OCI-LY3 (cell line): ENCODE measurements around the gene COG1.

Experiments
- H2AFZ ChIP-seq: fragments of 200-600, 300-600 bp; shearing (Covaris generic); 2 replicates; pipeline ENCODE4 v1.6.0; 2014; ENCODE audit warnings: antibody characterized with exemption, low read depth, low read length
- H3K27ac ChIP-seq: fragments of 200-600, 300-600 bp; sonication (generic); 2 replicates; pipeline ENCODE4 v1.5.1; 2014; ENCODE audit warnings: mild to moderate bottlenecking, low read length, moderate library complexity, mixed read lengths
- H3K27me3 ChIP-seq: fragments of 200-600, 300-600 bp; sonication (generic); 2 replicates; pipeline ENCODE4 v1.6.1; 2014; ENCODE audit warnings: low read depth, low read length, mixed read lengths
- H3K36me3 ChIP-seq: fragments of 200-600, 300-600 bp; sonication (generic); replicated peaks from 2 replicates; pipeline ENCODE3; 2014; ENCODE audit warnings: low read depth, low read length, mixed read lengths
- H3K4me1 ChIP-seq: fragments of 300-600, 200-600 bp; sonication (generic); 2 replicates; pipeline ENCODE4 v1.6.1; 2014; ENCODE audit warnings: low read length, mixed read lengths
- H3K4me2 ChIP-seq: fragments of 200-600, 300-600 bp; sonication (generic); 2 replicates; pipeline ENCODE4 v1.6.1; 2014; ENCODE audit warnings: low read length, mixed read lengths
- H3K4me3 ChIP-seq: fragments of 300-600, 200-600 bp; sonication (generic); 2 replicates; pipeline ENCODE4 v1.5.1; 2014; ENCODE audit warnings: antibody characterized with exemption, mild to moderate bottlenecking, low read length, moderate library complexity
- H3K79me2 ChIP-seq: fragments of 300-600, 200-600 bp; shearing (Covaris generic); 2 replicates; pipeline ENCODE4 v1.6.1; 2014; ENCODE audit warnings: mild to moderate bottlenecking, low read length, mixed read lengths
- H3K9ac ChIP-seq: fragments of 300-600, 200-600 bp; shearing (Covaris generic); 2 replicates; pipeline ENCODE4 v1.6.0; 2014; ENCODE audit warnings: mild to moderate bottlenecking, low read length, moderate library complexity
- H3K9me3 ChIP-seq: fragments of 200-600, 300-600 bp; shearing (Covaris generic); 2 replicates; pipeline ENCODE4 v1.6.1; 2014; ENCODE audit warnings: low read length, mixed read lengths; ENCODE audit not compliant: insufficient read depth
- H4K20me1 ChIP-seq: fragments of 200-600, 300-600 bp; sonication (generic); 2 replicates; pipeline ENCODE4 v1.6.1; 2016; ENCODE audit warnings: low read length, mixed read lengths; ENCODE audit not compliant: insufficient read depth
- EZH2phosphoT487 ChIP-seq: fragments of 200-600 bp; shearing (Covaris generic); IDR thresholded peaks from 2 replicates; pipeline ENCODE4 v1.6.1; 2018; ENCODE audit warnings: antibody characterized with exemption, mixed run types, low read depth
- TF ChIP-seq, protein P1 (sequence below): fragments of 200-600, 300-600 bp; sonication (generic); IDR thresholded peaks from 2 replicates; pipeline ENCODE4 v1.5.1; 2014; ENCODE audit warnings: antibody characterized with exemption, low read length, low read depth

Gene COG1

DNA sequence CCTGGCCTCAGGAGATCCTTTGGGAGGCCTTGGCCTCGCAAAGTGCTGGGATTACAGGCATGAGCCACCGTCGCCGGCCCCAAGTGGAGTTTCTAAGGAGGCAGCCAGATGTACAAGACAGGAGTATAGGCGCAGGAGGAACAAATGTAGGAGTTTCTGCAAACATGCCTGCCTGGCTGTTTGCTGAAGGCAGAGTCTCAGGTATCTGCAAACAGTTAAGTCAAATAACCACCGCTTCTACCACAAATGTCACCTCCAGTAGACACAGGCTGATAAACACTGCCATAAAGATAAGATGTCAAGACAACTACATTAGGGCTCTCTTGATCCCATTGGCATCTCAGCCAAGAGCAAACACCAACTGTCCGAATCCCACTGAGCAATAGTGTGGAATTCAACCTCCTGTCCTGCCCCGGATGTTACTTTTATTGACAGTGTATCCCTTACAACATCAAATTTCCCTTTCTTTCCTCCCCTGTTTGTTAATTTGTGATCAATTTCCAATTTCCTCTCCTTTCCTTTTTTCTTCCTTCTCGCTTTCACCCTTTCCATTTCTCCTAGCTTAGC lies 5.6 kb upstream of the COG1 start:
- TF ChIP-seq, protein P1, sequence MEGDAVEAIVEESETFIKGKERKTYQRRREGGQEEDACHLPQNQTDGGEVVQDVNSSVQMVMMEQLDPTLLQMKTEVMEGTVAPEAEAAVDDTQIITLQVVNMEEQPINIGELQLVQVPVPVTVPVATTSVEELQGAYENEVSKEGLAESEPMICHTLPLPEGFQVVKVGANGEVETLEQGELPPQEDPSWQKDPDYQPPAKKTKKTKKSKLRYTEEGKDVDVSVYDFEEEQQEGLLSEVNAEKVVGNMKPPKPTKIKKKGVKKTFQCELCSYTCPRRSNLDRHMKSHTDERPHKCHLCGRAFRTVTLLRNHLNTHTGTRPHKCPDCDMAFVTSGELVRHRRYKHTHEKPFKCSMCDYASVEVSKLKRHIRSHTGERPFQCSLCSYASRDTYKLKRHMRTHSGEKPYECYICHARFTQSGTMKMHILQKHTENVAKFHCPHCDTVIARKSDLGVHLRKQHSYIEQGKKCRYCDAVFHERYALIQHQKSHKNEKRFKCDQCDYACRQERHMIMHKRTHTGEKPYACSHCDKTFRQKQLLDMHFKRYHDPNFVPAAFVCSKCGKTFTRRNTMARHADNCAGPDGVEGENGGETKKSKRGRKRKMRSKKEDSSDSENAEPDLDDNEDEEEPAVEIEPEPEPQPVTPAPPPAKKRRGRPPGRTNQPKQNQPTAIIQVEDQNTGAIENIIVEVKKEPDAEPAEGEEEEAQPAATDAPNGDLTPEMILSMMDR, result no peak
- TF ChIP-seq EZH2phosphoT487, result no peak
- Histone ChIP-seq H3K4me2 (no peak overlapping the region), H3K27ac (no peak overlapping the region), H3K79me2 (peaks cover 4% of the 10 kb centered on the region; the same call in 1 of the 2 replicates), H3K27me3 (no peaks in the 10 kb centered on the region), H2AFZ (no peak overlapping the region), H3K9ac (no peak overlapping the region), H3K4me3 (no peak overlapping the region), H3K36me3 (no peaks in the 10 kb centered on the region), H4K20me1 (no peaks in the 10 kb centered on the region), H3K9me3 (no peaks in the 10 kb centered on the region), H3K4me1 (peaks cover 2% of the 10 kb centered on the region; the same call in 1 of the 2 replicates)

DNA sequence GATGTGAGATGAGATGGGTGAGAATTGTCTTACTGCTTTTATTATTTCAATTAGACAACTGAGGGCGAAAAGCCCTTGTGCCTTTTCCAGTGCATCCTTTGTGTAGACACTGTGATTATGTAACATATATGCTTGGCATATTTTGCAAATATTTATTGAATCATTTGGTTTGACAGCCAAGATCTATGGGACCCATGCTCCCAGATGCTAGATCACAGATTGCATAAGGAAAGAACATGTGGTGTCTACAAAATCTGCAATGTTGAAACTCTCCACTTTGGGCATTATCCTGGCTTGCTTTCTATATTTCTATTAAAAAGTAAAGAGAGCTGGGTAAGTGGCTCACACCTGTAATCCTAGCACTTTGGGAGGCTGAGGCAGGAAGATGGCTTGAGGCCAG lies 4.8 kb upstream of the COG1 start:
- Histone ChIP-seq H2AFZ (no peak overlapping the region), H3K27me3 (no peaks in the 10 kb centered on the region), H3K27ac (no peak overlapping the region), H3K36me3 (no peaks in the 10 kb centered on the region), H3K9me3 (no peaks in the 10 kb centered on the region), H3K4me2 (no peak overlapping the region), H3K4me3 (no peak overlapping the region), H3K4me1 (peaks cover 2% of the 10 kb centered on the region; the same call in 1 of the 2 replicates), H3K9ac (no peak overlapping the region), H4K20me1 (no peaks in the 10 kb centered on the region), H3K79me2 (peaks cover 4% of the 10 kb centered on the region; the same call in 1 of the 2 replicates)
- TF ChIP-seq, protein P1, result no peak
- no peak for TF ChIP-seq EZH2phosphoT487

DNA sequence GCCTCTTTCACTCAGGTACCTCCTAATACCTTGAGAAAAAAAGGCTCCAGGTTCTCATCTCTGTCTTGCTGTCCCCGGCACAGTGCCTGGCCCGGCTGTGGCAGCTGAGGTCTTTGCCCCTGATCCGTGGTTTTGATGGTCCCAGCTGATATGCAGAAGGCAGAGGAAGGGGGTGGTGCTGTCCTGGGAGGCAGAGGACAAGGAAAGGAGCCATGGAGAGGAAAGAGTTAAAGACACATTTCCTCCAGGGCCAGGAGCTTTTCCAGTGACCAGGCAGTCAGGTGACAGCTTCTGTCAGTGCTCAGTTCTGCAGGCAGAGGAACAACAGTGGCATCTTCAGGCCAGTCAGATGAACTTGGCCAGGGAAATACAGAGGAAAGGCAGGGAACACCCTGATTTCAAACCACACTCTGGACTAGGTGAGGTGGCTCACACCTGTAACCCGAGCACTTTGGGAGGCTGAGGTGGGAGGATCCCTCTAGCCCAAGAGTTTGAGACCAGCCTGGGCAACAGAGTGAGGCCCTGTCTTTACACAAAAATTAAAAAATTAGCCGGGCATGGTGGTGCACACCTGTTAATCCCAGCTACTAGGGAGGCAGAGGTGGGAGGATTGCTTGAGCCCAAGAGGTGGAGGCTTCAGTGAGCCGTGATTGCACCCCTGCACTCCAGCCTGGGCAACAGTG lies 3.3 kb upstream of the COG1 start:
- Histone ChIP-seq H3K27me3 (no peaks in the 10 kb centered on the region), H3K4me3 (no peak overlapping the region), H3K9me3 (no peaks in the 10 kb centered on the region), H3K9ac (no peak overlapping the region), H3K27ac (no peak overlapping the region), H3K36me3 (no peaks in the 10 kb centered on the region), H4K20me1 (no peaks in the 10 kb centered on the region), H2AFZ (no peak overlapping the region), H3K4me2 (no peak overlapping the region), H3K4me1 (peaks cover 10% of the 10 kb centered on the region), H3K79me2 (peaks cover 10% of the 10 kb centered on the region)
- TF ChIP-seq EZH2phosphoT487, result no peak
- TF ChIP-seq, protein P1, result peak; percentile 47

DNA sequence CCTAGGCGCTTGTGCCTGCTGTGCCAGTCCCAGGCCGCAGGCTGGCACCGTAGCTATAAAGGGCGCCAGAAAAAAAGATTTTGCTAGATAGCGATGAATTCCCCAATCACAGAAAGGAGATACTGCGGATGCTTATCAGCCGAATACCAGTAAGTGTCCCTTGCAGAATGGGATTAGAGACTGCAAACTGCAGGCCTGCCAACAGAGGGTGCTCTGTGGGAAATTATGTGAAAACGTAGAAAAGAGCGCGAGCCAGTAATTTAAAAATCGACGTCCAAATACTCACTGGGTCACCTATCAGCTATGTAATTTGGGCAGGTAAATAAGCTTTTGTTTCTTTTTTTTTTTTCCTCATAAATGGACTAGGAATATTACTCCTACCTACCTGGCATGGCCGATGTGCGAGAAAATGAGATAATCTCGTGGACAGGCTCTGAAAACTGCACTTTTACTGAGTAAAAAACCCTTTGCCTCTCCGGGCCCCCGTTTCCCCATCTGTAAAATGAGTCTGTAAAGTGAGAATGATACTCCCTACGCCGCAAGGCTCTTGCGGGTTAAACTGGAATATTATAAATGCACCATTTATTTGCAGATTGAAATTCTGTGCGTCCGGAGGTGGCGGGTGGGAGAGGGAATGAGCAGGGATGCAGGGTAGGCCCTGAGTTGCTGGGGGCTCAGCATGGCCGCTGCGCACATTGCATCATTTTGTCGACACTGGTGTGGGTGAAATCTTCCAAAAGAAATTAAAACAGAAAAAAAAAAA lies 1.2 kb upstream of the COG1 start:
- H3K27ac ChIP-seq, result peak overlapping the region; percentile 79
- peak overlapping the region; percentile 48 for H2AFZ ChIP-seq
- H3K79me2 ChIP-seq, result peaks cover 10% of the 10 kb centered on the region
- H4K20me1 ChIP-seq, result no peaks in the 10 kb centered on the region
- no peaks in the 10 kb centered on the region for H3K9me3 ChIP-seq
- peaks cover 2% of the 10 kb centered on the region for H3K36me3 ChIP-seq
- H3K9ac ChIP-seq, result peak overlapping the region; percentile 80
- no peak for TF ChIP-seq EZH2phosphoT487
- TF ChIP-seq, protein P1, result peak; percentile 82
- no peaks in the 10 kb centered on the region for H3K27me3 ChIP-seq
- H3K4me3 ChIP-seq, result peak overlapping the region; percentile 99
- H3K4me2 ChIP-seq, result peak overlapping the region; percentile 87
- peaks cover 13% of the 10 kb centered on the region for H3K4me1 ChIP-seq
